Neural crest cell (in vitro differentiated cells): Measurements from ENCODE around the gene ITGA6. TPM values are rescaled to one million over a fixed set of nuclear protein-coding genes. Genes with fewer than 3 reads are reported as not detected.

Experiments used
- DNase-seq: peaks from one replicate; pipeline ENCODE4 v3.0.0; 2021; ENCODE audit warnings: low read depth, mixed read lengths, low spot score
- H3K27ac Mint-ChIP-seq: one replicate; pipeline ENCODE4 v1.8.0; 2021; ENCODE audit warnings: mild to moderate bottlenecking, mixed read lengths; ENCODE audit not compliant: unreplicated experiment
- H3K27me3 Mint-ChIP-seq: 2 replicates; pipeline ENCODE4 v1.8.0; 2021; ENCODE audit warnings: low read depth, mild to moderate bottlenecking, mixed read lengths
- H3K36me3 Mint-ChIP-seq: 2 replicates; pipeline ENCODE4 v1.8.0; 2021; ENCODE audit warnings: low read depth, mild to moderate bottlenecking, mixed read lengths
- H3K4me1 Mint-ChIP-seq: 2 replicates; pipeline ENCODE4 v1.8.0; 2021; ENCODE audit warnings: mixed read lengths
- H3K4me3 Mint-ChIP-seq: one replicate; pipeline ENCODE4 v1.8.0; 2021; ENCODE audit warnings: mild to moderate bottlenecking, mixed read lengths
- H3K9me3 Mint-ChIP-seq: 2 replicates; pipeline ENCODE4 v1.8.0; 2021; ENCODE audit warnings: mixed read lengths
- total RNA-seq: library from RNA; stranded (reverse); gene quantifications from 2 replicates; pipeline ENCODE4 v1.2.1, GENCODE V29; 2021
- TF ChIP-seq, protein P1 (sequence below): fragments of 200-600 bp; sonication (generic); conservative IDR thresholded peaks from 2 replicates; pipeline ENCODE4 v1.5.0; 2021; ENCODE audit warnings: antibody characterized with exemption, mild to moderate bottlenecking

The ITGA6 gene
- total RNA-seq, 1 donor from 2014 or later, result 37.7 TPM

DNA sequence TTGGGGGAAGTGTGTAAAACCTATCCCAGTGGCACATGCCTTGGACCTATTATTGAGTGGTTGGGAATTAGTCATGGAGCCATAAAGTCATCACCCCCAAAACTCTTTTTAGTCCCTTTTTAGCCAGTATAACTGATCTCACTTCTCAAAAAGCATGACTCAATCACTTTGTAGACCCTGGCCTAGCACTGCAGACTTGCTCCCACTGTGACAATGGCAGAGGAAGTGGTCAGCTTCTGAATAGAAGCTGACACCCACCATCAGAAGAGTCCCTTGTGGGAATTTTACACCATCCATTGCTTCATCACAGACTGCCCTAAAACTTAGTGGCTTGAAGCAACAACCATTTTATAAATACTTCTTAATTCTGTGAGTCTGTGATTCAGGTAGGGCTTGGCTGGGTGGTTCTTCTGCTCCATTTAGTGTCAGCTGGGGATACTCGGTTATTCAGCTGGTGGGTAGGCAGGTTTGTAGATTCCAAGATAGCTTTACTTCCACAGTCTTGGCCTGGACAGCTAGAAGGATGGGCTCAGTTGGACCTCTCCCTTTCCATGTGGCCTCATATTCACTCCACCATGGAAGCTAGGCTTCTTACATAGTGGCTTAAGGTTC, 10.8 kb upstream of the ITGA6 start:
- DNase-seq, result no peak
- H3K36me3 Mint-ChIP-seq, result no peaks in the 10 kb centered on the region
- no peak overlapping the region for H3K27ac Mint-ChIP-seq
- TF ChIP-seq, protein P1, sequence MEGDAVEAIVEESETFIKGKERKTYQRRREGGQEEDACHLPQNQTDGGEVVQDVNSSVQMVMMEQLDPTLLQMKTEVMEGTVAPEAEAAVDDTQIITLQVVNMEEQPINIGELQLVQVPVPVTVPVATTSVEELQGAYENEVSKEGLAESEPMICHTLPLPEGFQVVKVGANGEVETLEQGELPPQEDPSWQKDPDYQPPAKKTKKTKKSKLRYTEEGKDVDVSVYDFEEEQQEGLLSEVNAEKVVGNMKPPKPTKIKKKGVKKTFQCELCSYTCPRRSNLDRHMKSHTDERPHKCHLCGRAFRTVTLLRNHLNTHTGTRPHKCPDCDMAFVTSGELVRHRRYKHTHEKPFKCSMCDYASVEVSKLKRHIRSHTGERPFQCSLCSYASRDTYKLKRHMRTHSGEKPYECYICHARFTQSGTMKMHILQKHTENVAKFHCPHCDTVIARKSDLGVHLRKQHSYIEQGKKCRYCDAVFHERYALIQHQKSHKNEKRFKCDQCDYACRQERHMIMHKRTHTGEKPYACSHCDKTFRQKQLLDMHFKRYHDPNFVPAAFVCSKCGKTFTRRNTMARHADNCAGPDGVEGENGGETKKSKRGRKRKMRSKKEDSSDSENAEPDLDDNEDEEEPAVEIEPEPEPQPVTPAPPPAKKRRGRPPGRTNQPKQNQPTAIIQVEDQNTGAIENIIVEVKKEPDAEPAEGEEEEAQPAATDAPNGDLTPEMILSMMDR, result no peak
- H3K4me1 Mint-ChIP-seq, result peaks cover 21% of the 10 kb centered on the region
- no peaks in the 10 kb centered on the region for H3K27me3 Mint-ChIP-seq
- H3K4me3 Mint-ChIP-seq, result no peak overlapping the region
- H3K9me3 Mint-ChIP-seq, result peaks cover 2% of the 10 kb centered on the region

DNA sequence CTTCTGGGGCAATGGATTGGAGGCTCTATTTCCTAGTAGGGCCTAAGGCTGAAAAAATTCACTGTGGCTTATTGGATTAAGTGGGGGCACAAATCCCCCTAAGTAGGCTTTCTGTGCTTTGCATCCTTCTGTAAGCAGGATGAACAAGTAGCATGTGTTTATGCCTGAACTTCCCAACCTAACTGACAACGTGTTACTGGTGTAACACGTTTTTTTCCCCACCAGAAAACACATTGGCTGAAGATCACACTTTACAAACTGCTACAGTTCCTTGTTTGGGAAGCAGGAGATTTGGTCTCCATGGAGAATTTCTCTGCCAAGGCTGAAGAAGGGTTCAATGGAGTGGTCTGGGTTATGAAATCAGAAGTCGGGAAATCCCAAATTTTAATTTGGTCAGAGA, 7.2 kb upstream of the ITGA6 start:
- Mint-ChIP-seq H3K4me3 (no peak overlapping the region), H3K27ac (no peak overlapping the region), H3K27me3 (peaks cover 4% of the 10 kb centered on the region), H3K36me3 (no peaks in the 10 kb centered on the region), H3K4me1 (peaks cover 19% of the 10 kb centered on the region), H3K9me3 (peaks cover 2% of the 10 kb centered on the region)
- DNase-seq, result no peak
- TF ChIP-seq, protein P1, result no peak

DNA sequence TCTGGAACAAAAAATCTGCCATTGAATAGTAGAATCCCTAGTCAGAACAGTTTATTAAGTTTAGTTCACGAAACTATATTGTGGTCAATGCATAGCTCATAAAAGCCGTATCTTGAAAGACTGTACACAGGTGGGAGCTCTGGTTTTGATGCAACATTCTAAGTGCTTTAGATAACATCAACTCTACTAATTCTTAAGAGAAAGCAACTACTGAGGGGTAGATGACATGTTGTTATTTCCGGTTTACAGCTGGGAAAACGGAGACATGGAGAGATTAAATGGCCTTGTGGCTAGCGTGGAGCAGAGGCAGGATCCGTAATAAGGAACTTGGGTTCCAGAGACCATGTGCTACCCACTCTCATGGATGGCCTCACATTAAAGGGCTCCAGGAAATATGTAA, 4.2 kb upstream of the ITGA6 start:
- H3K27me3 Mint-ChIP-seq, result peaks cover 19% of the 10 kb centered on the region
- no peak overlapping the region for H3K4me3 Mint-ChIP-seq
- no peak for DNase-seq
- TF ChIP-seq, protein P1, result no peak
- H3K27ac Mint-ChIP-seq, result no peak overlapping the region
- peaks cover 12% of the 10 kb centered on the region for H3K4me1 Mint-ChIP-seq
- no peaks in the 10 kb centered on the region for H3K36me3 Mint-ChIP-seq
- no peaks in the 10 kb centered on the region for H3K9me3 Mint-ChIP-seq

DNA sequence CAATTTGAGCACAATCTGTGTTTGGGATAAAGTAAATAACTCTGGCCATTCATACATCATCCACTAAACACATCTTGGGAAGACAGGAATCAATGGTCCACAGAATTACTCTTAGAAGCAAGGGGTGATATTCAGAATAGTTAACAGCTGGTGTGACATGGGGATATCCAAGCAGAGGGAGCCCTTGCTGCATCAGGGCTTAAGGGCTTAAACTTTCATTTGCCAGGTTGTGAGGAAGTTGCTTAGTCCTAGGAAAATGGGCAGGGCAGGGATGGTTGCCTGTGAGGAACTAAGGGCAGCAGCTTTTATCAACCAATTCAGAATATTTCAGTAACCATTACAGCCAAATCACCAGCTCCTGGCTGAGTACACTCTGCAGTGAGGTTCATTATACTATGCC, 2.0 kb upstream of the ITGA6 start:
- peaks cover 19% of the 10 kb centered on the region for H3K27me3 Mint-ChIP-seq
- H3K9me3 Mint-ChIP-seq, result no peaks in the 10 kb centered on the region
- H3K27ac Mint-ChIP-seq, result no peak overlapping the region
- H3K4me3 Mint-ChIP-seq, result peak overlapping the region; percentile 50
- DNase-seq, result no peak
- no peaks in the 10 kb centered on the region for H3K36me3 Mint-ChIP-seq
- TF ChIP-seq, protein P1, result no peak
- peaks cover 30% of the 10 kb centered on the region for H3K4me1 Mint-ChIP-seq

DNA sequence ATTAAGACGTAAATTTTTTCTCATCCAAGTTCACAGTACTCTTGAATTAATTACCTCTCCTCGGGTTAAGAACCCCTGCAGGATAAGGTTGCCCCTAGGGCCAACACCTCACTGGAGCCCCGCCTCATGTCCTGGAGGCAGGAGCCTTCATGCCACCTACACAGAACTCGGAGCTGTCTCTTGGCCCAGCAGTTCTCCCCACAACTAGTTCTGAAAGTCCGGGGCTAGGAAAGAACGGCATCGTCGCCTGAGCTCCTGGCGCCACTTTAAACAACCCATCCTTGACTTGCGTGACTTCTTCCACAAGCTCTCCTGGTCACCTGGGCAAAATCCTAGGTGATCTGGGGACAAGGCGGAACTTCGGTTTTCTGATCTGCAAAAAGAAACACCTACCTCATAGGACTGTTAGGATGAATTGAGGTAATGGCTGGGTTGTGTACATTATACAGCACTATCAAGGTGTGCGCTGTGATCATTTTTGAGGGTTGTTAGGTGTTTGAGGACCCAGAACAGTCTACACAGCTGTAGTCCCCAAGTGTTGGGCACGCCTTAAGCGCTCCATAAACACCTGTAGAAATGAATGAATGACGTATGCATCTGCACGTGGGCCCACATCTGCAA, 641 bp upstream of the ITGA6 start:
- Mint-ChIP-seq H3K27ac (no peak overlapping the region), H3K4me3 (peak overlapping the region; percentile 88), H3K36me3 (no peaks in the 10 kb centered on the region), H3K4me1 (peaks cover 21% of the 10 kb centered on the region), H3K9me3 (no peaks in the 10 kb centered on the region), H3K27me3 (peaks cover 19% of the 10 kb centered on the region)
- TF ChIP-seq, protein P1, result no peak
- DNase-seq, result no peak
